Measurements from ENCODE around the gene ERBIN. TPM values are rescaled to one million over a fixed set of nuclear protein-coding genes. Genes with fewer than 3 reads are reported as not detected.

ERBIN gene
- total and polyA plus RNA-seq, 2 of the 4 experiments (the other 2 are of a cell fraction): 25.8 to 70.1 TPM

- Histone ChIP-seq H2BK5ac (ENCODE audit: low read depth, low read length, poor library complexity, severe bottlenecking) (no peak overlapping the region), H3K14ac (replicated peaks; ENCODE audit: low read depth, low read length) (no peak overlapping the region), H2BK20ac (ENCODE audit: low read depth, low read length) (no peak overlapping the region), H3K4me1 (ENCODE audit: control insufficient read depth, insufficient read depth, low read length) (peaks cover 17% of the 10 kb centered on the region), H4K5ac (ENCODE audit: low read depth, low read length) (no peak overlapping the region), H2AK5ac (ENCODE audit: low read depth, low read length) (no peak overlapping the region), H3K9ac (ENCODE audit: low read depth, low read length) (no peak overlapping the region), H3K36me3 (ENCODE audit: control insufficient read depth, insufficient read depth, low read length) (peaks cover 7% of the 10 kb centered on the region; the same call in 1 of the 2 replicates), H3K18ac (ENCODE audit: low read depth, low read length) (no peak overlapping the region), H3K9me3 (ENCODE audit: control insufficient read depth, insufficient read depth, low read length) (no peaks in the 10 kb centered on the region), H3K27ac (ENCODE audit: insufficient read depth, low read length) (no peak overlapping the region), H2AFZ (replicated peaks; ENCODE audit: low read length, poor library complexity) (no peak overlapping the region), H2BK15ac (ENCODE audit: low read depth, low read length) (no peak overlapping the region), H3K4ac (ENCODE audit: low read depth, low read length) (no peak overlapping the region), H3K9me1 (ENCODE audit: insufficient read depth, low read length) (peaks cover 28% of the 10 kb centered on the region), H3K56ac (ENCODE audit: extremely low read depth, insufficient read depth, low read length) (no peak overlapping the region), H3K4me3 (ENCODE audit: insufficient read depth, low read depth, low read length) (no peak overlapping the region), H3K23ac (ENCODE audit: low read depth, low read length) (no peak overlapping the region), H4K20me1 (ENCODE audit: insufficient read depth, low read length) (peaks cover 73% of the 10 kb centered on the region), H3K27me3 (ENCODE audit: control insufficient read depth, insufficient read depth, low read length) (no peaks in the 10 kb centered on the region), H4K8ac (ENCODE audit: low read depth in 2 of 2, low read length in 2 of 2) (no peak overlapping the region), H2BK120ac (ENCODE audit: low read depth, low read length) (no peak overlapping the region), H4K91ac (ENCODE audit: insufficient read depth, low read depth, low read length) (no peak overlapping the region), H3K4me2 (ENCODE audit: low read depth, low read length) (no peak overlapping the region), H2AK9ac (replicated peaks; ENCODE audit: low read depth, low read length, poor library complexity) (no peak overlapping the region), H3K79me1 (ENCODE audit: low read depth in 1 of 2, low read length in 2 of 2) (peaks cover 6 to 65% of the 10 kb centered on the region in 2 experiments; a peak in 3 of 4 replicates)
- ATAC-seq (ENCODE audit: low read depth): no peak
- TF ChIP-seq MAFK (IDR thresholded peaks at IDR 0.05; ENCODE audit: low read depth, low read length): no peak
- TF ChIP-seq, protein P1, sequence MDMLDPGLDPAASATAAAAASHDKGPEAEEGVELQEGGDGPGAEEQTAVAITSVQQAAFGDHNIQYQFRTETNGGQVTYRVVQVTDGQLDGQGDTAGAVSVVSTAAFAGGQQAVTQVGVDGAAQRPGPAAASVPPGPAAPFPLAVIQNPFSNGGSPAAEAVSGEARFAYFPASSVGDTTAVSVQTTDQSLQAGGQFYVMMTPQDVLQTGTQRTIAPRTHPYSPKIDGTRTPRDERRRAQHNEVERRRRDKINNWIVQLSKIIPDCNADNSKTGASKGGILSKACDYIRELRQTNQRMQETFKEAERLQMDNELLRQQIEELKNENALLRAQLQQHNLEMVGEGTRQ (IDR thresholded peaks at IDR 0.05; ENCODE audit: low read depth, low read length): no peak
- TF ChIP-seq FOS (IDR thresholded peaks at IDR 0.05; ENCODE audit: low read depth, low read length): no peak
- in situ Hi-C loops (cut with MboI; ENCODE audit: low sequenced_read_pairs): no loop called here
- no TSS peak for BruUV-seq (replicated peaks)
- dilution Hi-C loops (cut with HindIII; ENCODE audit: low sequenced_read_pairs, unreplicated experiment): no loop called here
- intact Hi-C loops (cut with micrococcal nuclease): no loop called here
- no peak for DNase-seq
- WGBS, 2 experiments (ENCODE audit: extremely low coverage in 2 of 2, insufficient read length in 1 of 2): 100% methylated on average over 1 of the region's 4 CpGs; no CpG with 5 or more reads in 1 of the 2 experiments
- ChIA-PET CTCF (no interaction called here), POLR2A (ENCODE audit: unreplicated experiment) (no interaction called here)
Observed at GRCh38 chr5:65987982-65988381, 61.6 kb downstream of the ERBIN start.
